GM12878 (cell line): Measurements from ENCODE around the gene LRRC26. TPM values are rescaled to one million over a fixed set of nuclear protein-coding genes. Genes with fewer than 3 reads are reported as not detected.

Source experiments
- ATAC-seq: fragments of 200-7000 bp; cut with Tn5 transposase; 3 replicates; pipeline ENCODE4 v1.9.1; 2020; ENCODE audit warnings: mild to moderate bottlenecking, moderate library complexity
- BruUV-seq: library from RNA; stranded (reverse); fragments of 400-500 nt; replicated peaks from 2 replicates; lab custom pipeline; 2021; lab: Mats Ljungman, UMichigan
- CTCF ChIA-PET: fragments of 300-600 bp; sonication (Branson Sonifier 250); formaldehyde crosslinking; extraction: SDS; loops from one replicate; lab custom pipeline; 2021; ENCODE audit warnings: inconsistent platforms; lab: Yijun Ruan, JAX
- POLR2A ChIA-PET: fragments of 350-600 bp; formaldehyde crosslinking; extraction: SDS; loops from one replicate; lab custom pipeline; 2021; ENCODE audit warnings: inconsistent platforms; lab: Charles Lee
- RAD21 ChIA-PET: fragments of 300-600 bp; sonication (Branson Sonifier 250); formaldehyde crosslinking; loops from one replicate; lab custom pipeline; 2023; ENCODE audit warnings: antibody characterized with exemption; ENCODE audit not compliant: unreplicated experiment; lab: Charles Lee
- SMC1A ChIA-PET: fragments of 300-600 bp; sonication (Branson Sonifier 250); formaldehyde crosslinking; loops from one replicate; lab custom pipeline; 2023; ENCODE audit not compliant: unreplicated experiment, uncharacterized antibody; lab: Charles Lee
- DNase-seq: peaks from one replicate; pipeline ENCODE4 v3.0.0-alpha.2; 2011; ENCODE audit warnings: low read depth, low spot score
- FAIRE-seq: peaks from 3 replicates; lab custom pipeline; 2011; peaks lifted over from hg19 to GRCh38; lab: Jason Lieb, UNC
- H2AFZ ChIP-seq: 2 replicates; pipeline ENCODE4 v1.6.0; 2011; ENCODE audit warnings: low read depth, low read length, control low read depth; ENCODE audit not compliant: control insufficient read depth
- H3K27ac ChIP-seq: 2 replicates; pipeline ENCODE4 v1.5.1; 2011; ENCODE audit warnings: control low read depth; ENCODE audit not compliant: control insufficient read depth, insufficient read depth
- H3K27me3 ChIP-seq, 2 experiments: replicated peaks in 1 of 2; 2 replicates each; pipeline versions ENCODE4 v1.6.0 to v1.6.1; 2011; ENCODE audit warnings: low read length in 1 of 2; ENCODE audit not compliant: control insufficient read depth in 2 of 2, insufficient read depth in 2 of 2
- H3K36me3 ChIP-seq, 2 experiments: 2 replicates each; pipeline ENCODE4 v1.5.1; 2011; ENCODE audit warnings: low read length in 1 of 2; ENCODE audit not compliant: control insufficient read depth in 2 of 2, insufficient read depth in 2 of 2
- H3K4me1 ChIP-seq: 2 replicates; pipeline ENCODE4 v1.6.1; 2011; ENCODE audit warnings: mild to moderate bottlenecking, low read length, moderate library complexity, mixed read lengths; ENCODE audit not compliant: control insufficient read depth, insufficient read depth
- H3K4me2 ChIP-seq: 2 replicates; pipeline ENCODE4 v1.6.0; 2011; ENCODE audit warnings: control low read depth; ENCODE audit not compliant: control insufficient read depth, insufficient read depth
- H3K4me3 ChIP-seq: fragments of 200-600 bp; sonication (generic); 2 replicates; pipeline ENCODE4 v1.5.1; 2016
- H3K79me2 ChIP-seq: 2 replicates; pipeline ENCODE4 v1.6.0; 2011; ENCODE audit warnings: low read length; ENCODE audit not compliant: control insufficient read depth, insufficient read depth
- H3K9ac ChIP-seq: 2 replicates; pipeline ENCODE4 v1.8.0; 2011; ENCODE audit warnings: low read length, control low read depth, mixed read lengths; ENCODE audit not compliant: control insufficient read depth, insufficient read depth
- H3K9me3 ChIP-seq: replicated peaks from 3 replicates; pipeline ENCODE4 v1.5.1; 2011; ENCODE audit warnings: mild to moderate bottlenecking, low read length; ENCODE audit not compliant: control insufficient read depth, insufficient read depth
- H4K20me1 ChIP-seq: 2 replicates; pipeline ENCODE4 v1.6.0; 2011; ENCODE audit not compliant: control insufficient read depth, insufficient read depth
- ATF3 ChIP-seq: IDR thresholded peaks from 2 replicates; pipeline ENCODE4 v1.6.1; 2011; ENCODE audit warnings: low read depth, mild to moderate bottlenecking, low read length, moderate library complexity, borderline replicate concordance; ENCODE audit errors: extremely low read depth
- CREM ChIP-seq: IDR thresholded peaks from 2 replicates; pipeline ENCODE4 v1.6.1; 2014; ENCODE audit warnings: antibody characterized with exemption, low read depth
- GABPA ChIP-seq: IDR thresholded peaks from 2 replicates; pipeline ENCODE4 v1.6.1; 2014; ENCODE audit warnings: antibody characterized with exemption, low read depth, mild to moderate bottlenecking, inconsistent platforms
- HDGF ChIP-seq: fragments of 450-650 bp; IDR thresholded peaks from 2 replicates; pipeline ENCODE4 v1.6.1; 2016; ENCODE audit warnings: antibody characterized with exemption
- NR2F1 ChIP-seq: fragments of 450-650 bp; conservative IDR thresholded peaks from 2 replicates; pipeline ENCODE4 v1.6.1; 2017; ENCODE audit warnings: mild to moderate bottlenecking
- PML ChIP-seq: IDR thresholded peaks from 2 replicates; pipeline ENCODE4 v1.6.1; 2012; ENCODE audit warnings: low read length, inconsistent platforms
- POLR2A ChIP-seq: IDR thresholded peaks from 2 replicates; pipeline ENCODE4 v1.6.1; 2011; ENCODE audit warnings: low read depth, mild to moderate bottlenecking, low read length
- ZNF274 ChIP-seq: IDR thresholded peaks from one replicate; pipeline ENCODE4 v1.8.0; 2011; ENCODE audit not compliant: insufficient read length, insufficient read depth
- WGBS: methylation state at CpG from one replicate; pipeline ENCODE4 v1.1.6; 2016; ENCODE audit warnings: low lambda C conversion rate; ENCODE audit not compliant: insufficient replicate concordance, insufficient coverage; ENCODE audit errors: missing lambda C conversion rate; 5-methylcytosine and 5-hydroxymethylcytosine counted together
- in situ Hi-C: fragments of 300-500 bp; cut with MboI; formaldehyde crosslinking; loops from 9 replicates; pipeline ENCODE4 v1.14.3; 2018; ENCODE audit warnings: mixed read lengths
- intact Hi-C: fragments of 100-400 bp; cut with micrococcal nuclease; formaldehyde crosslinking; loops from one replicate; pipeline ENCODE4 v1.14.2; 2022; ENCODE audit not compliant: unreplicated experiment
- polyA plus RNA-seq, 11 experiments: library from polyadenylated mRNA; depleted of rRNA in 4 of 11; unstranded in 6 of 11; stranded (reverse) in 5 of 11; fragments of >200 nt; fragmentation: Nextera tagmentation in 4 of 11; fragmentation: Illumina TruSeq in 1 of 11; extraction: Ambion mirVana in 4 of 11; extraction: Trizol in 1 of 11; gene quantifications; 1 replicate in 1 of 11; 2 replicates in 10 of 11; pipeline versions ENCODE4 v1.2.1 to v1.2.3, GENCODE V29; 2011 to 2016; ENCODE audit warnings: inconsistent platforms in 2 of 11, missing spikeins in 2 of 11, low read depth in 1 of 11
- total RNA-seq, 4 experiments: library from RNA; depleted of rRNA in 3 of 4; stranded (reverse); fragments of >200 nt in 3 of 4; fragmentation: Illumina TruSeq in 1 of 4; extraction: Trizol in 1 of 4; gene quantifications; 2 replicates each; pipeline versions ENCODE4 v1.2.1 to v1.2.3, GENCODE V29; 2013 to 2021
- TF ChIP-seq, protein P1 (sequence below): fragments of 450-650 bp; conservative IDR thresholded peaks from 2 replicates; pipeline ENCODE4 v1.6.1; 2017; ENCODE audit warnings: mild to moderate bottlenecking, moderate library complexity
- TF ChIP-seq, protein P2 (sequence below): IDR thresholded peaks from 2 replicates; pipeline ENCODE4 v1.6.1; 2011; ENCODE audit warnings: low read depth, low read length, improper control_type of control experiment, borderline replicate concordance

LRRC26 gene
- total and polyA plus RNA-seq, 10 of the 15 experiments (the other 5 are each of a cell fraction or from before 2014, with no cell fraction given): 0.29 to 0.91 (median 0.64) TPM; not detected in 5

DNA sequence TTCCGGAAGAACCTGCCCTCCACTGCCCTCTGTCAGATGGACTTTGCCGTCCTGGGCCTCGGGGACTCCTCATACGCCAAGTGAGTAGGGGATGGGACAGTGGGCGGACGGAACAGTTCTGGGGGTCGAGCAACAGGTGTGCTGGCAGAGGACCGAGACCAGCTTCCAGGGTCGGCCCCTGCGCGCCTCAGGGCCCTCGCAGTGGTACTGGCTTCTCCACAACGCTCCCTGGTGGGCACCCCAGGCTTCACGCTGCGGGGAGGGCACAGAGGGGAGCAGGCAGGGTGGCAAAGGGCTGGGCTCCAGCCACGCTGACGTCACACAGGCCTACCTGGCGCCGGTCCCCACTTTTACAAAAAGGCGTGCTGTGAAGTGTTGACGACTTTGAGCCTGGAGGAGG lies 42.7 kb upstream of the LRRC26 start (continued):
- TF ChIP-seq, protein P1, sequence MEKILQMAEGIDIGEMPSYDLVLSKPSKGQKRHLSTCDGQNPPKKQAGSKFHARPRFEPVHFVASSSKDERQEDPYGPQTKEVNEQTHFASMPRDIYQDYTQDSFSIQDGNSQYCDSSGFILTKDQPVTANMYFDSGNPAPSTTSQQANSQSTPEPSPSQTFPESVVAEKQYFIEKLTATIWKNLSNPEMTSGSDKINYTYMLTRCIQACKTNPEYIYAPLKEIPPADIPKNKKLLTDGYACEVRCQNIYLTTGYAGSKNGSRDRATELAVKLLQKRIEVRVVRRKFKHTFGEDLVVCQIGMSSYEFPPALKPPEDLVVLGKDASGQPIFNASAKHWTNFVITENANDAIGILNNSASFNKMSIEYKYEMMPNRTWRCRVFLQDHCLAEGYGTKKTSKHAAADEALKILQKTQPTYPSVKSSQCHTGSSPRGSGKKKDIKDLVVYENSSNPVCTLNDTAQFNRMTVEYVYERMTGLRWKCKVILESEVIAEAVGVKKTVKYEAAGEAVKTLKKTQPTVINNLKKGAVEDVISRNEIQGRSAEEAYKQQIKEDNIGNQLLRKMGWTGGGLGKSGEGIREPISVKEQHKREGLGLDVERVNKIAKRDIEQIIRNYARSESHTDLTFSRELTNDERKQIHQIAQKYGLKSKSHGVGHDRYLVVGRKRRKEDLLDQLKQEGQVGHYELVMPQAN: no peak
- TF ChIP-seq ATF3 (no peak), CREM (no peak), NR2F1 (no peak), PML (no peak), ZNF274 (no peak), GABPA (no peak), HDGF (no peak)

DNA sequence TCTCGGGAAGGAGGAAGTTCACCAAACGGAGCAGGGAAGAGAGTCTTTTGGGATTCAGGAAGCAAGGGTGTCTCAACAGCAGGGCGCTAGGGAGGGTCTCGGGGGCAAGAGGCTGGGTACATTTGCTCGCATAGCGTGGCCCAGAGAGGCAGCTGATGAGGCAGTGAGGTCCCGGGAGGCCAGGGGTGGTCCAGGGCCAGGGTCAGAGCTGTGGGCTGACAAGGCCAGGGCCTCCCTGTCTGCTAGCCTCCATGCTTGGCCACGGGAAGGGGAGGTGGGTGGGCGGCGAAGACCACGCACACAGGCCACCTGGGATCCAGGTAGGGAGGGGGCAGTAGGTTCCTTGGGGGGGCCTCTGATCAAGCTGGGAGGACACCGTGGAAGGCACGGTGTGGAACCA lies 41.7 kb upstream of the LRRC26 start:
- in situ Hi-C loops (no loop called here), intact Hi-C loops (no loop called here)
- 86% methylated on average over 13 of the region's 13 CpGs for WGBS
- Histone ChIP-seq H4K20me1 (no peaks in the 10 kb centered on the region), H3K36me3 (peaks cover 0 to 4% of the 10 kb centered on the region in 2 experiments; a peak in 3 of 4 replicates), H3K79me2 (peaks cover 9% of the 10 kb centered on the region), H3K4me1 (peaks cover 5% of the 10 kb centered on the region), H3K9ac (no peak overlapping the region), H3K4me3 (no peak overlapping the region), H3K27me3 (no peaks in the 10 kb centered on the region), H3K9me3 (no peaks in the 10 kb centered on the region), H3K27ac (no peak overlapping the region), H2AFZ (no peak overlapping the region), H3K4me2 (no peak overlapping the region)
- TF ChIP-seq POLR2A: peak; percentile 56; the same call in 1 of the 2 replicates
- TF ChIP-seq, protein P2, sequence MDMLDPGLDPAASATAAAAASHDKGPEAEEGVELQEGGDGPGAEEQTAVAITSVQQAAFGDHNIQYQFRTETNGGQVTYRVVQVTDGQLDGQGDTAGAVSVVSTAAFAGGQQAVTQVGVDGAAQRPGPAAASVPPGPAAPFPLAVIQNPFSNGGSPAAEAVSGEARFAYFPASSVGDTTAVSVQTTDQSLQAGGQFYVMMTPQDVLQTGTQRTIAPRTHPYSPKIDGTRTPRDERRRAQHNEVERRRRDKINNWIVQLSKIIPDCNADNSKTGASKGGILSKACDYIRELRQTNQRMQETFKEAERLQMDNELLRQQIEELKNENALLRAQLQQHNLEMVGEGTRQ: no peak
- DNase-seq: no peak
- no TSS peak for BruUV-seq
- FAIRE-seq: no peak
- ATAC-seq: no peak
- SMC1A ChIA-PET: no interaction called here
- POLR2A ChIA-PET: no interaction called here
- CTCF ChIA-PET: no interaction called here
- RAD21 ChIA-PET: interaction anchor here (1.0 kb wide), 1 partner anchor 12 kb away, joined by 4 read pairs; no protein-coding TSS in a partner anchor
